ENCODE results near the gene RABGAP1L. TPM values are rescaled to one million over a fixed set of nuclear protein-coding genes. Genes with fewer than 3 reads are reported as not detected.

Gene RABGAP1L
- total and polyA plus RNA-seq, 2 of the 8 experiments (the other 6 are each of a cell fraction or from before 2014, with no cell fraction given): 33.3 to 156 TPM

- no peak overlapping the region for H3K9ac ChIP-seq (replicated peaks in 1 of 4; ENCODE audit: extremely low read depth in 1 of 4, low read depth in 3 of 4, low read length in 3 of 4)
- no peak overlapping the region for H4K91ac ChIP-seq (replicated peaks; ENCODE audit: insufficient read length, low read length)
- no peak overlapping the region for H3K4me2 ChIP-seq (ENCODE audit: insufficient read depth in 1 of 2, low read depth in 2 of 2, low read length in 2 of 2)
- H4K20me1 ChIP-seq (replicated peaks in 1 of 2; ENCODE audit: control insufficient read depth in 1 of 2, insufficient read depth in 2 of 2, low read length in 2 of 2): no peaks in the 10 kb centered on the region
- no peak for TF ChIP-seq TEAD4 (IDR thresholded peaks at IDR 0.05; ENCODE audit: low read depth, low read length)
- no peak overlapping the region for H3K18ac ChIP-seq (ENCODE audit: extremely low read depth, low read length)
- DNase-seq (ENCODE audit: low read depth in 1 of 2, low spot score in 2 of 2) (no peak), FAIRE-seq (no peak)
- H2AK5ac ChIP-seq (ENCODE audit: low read depth, low read length): no peak overlapping the region
- no peak overlapping the region for H3K23ac ChIP-seq (ENCODE audit: insufficient read length)
- no peak overlapping the region for H4K8ac ChIP-seq (ENCODE audit: extremely low read depth, insufficient read depth, low read length)
- H3K27ac ChIP-seq (ENCODE audit: low read depth, low read length): no peak overlapping the region
- no peak overlapping the region for H3K56ac ChIP-seq (replicated peaks; ENCODE audit: insufficient read length, low read depth, low read length)
- no peak overlapping the region for H2BK5ac ChIP-seq (ENCODE audit: low read depth, low read length)
- H3K4ac ChIP-seq (replicated peaks; ENCODE audit: insufficient read length, low read depth, low read length): no peak overlapping the region
- no peaks in the 10 kb centered on the region for H3K27me3 ChIP-seq (replicated peaks in 1 of 4; ENCODE audit: control insufficient read depth in 3 of 4, extremely low read depth in 1 of 4, insufficient read depth in 3 of 4, low read length in 3 of 4)
- 89% methylated on average over 2 of the region's 2 CpGs; no CpG with 5 or more reads in 1 of the 2 experiments for WGBS, 2 experiments (ENCODE audit: extremely low coverage in 1 of 2, insufficient coverage in 1 of 2, insufficient read length in 1 of 2, insufficient replicate concordance in 2 of 2, low coverage in 1 of 2, low lambda C conversion rate in 2 of 2, missing lambda C conversion rate in 1 of 2)
- ChIA-PET POLR2A (ENCODE audit: partially characterized antibody) (no interaction called here), CTCF (ENCODE audit: partially characterized antibody) (interaction anchor here (0.5 to 0.6 kb wide), 2 partner anchors 29 to 227 kb away, joined by 3 to 4 read pairs; no protein-coding TSS in a partner anchor)
- H2BK12ac ChIP-seq (ENCODE audit: low read depth, low read length): no peak overlapping the region
- H3K36me3 ChIP-seq (ENCODE audit: control insufficient read depth in 2 of 4, insufficient read depth in 4 of 4, low read length in 3 of 4): no peaks in the 10 kb centered on the region
- no peak overlapping the region for H3K14ac ChIP-seq (ENCODE audit: insufficient read length)
- H2BK15ac ChIP-seq (ENCODE audit: low read length): no peak overlapping the region
- no peak overlapping the region for H2BK120ac ChIP-seq (replicated peaks; ENCODE audit: low read depth, low read length)
- H3K23me2 ChIP-seq (ENCODE audit: low read depth, low read length): no peaks in the 10 kb centered on the region
- H2AFZ ChIP-seq (ENCODE audit: low read length): no peak overlapping the region
- H3K4me1 ChIP-seq (replicated peaks in 1 of 4; ENCODE audit: control insufficient read depth in 3 of 4, insufficient read depth in 4 of 4, low read length in 3 of 4): no peaks in the 10 kb centered on the region
- H3K4me3 ChIP-seq (ENCODE audit: extremely low read depth in 1 of 4, insufficient read depth in 2 of 4, low read depth in 3 of 4, low read length in 4 of 4): no peak overlapping the region
- H2BK20ac ChIP-seq (ENCODE audit: low read length): no peak overlapping the region
- H3K79me1 ChIP-seq (ENCODE audit: low read depth, low read length): no peaks in the 10 kb centered on the region
- no peak overlapping the region for H4K5ac ChIP-seq (ENCODE audit: insufficient read length, low read depth, low read length)
- H3K79me2 ChIP-seq (ENCODE audit: control insufficient read depth in 1 of 2, insufficient read depth in 2 of 2, low read length in 2 of 2): no peaks in the 10 kb centered on the region
- no peaks in the 10 kb centered on the region for H3K9me3 ChIP-seq (ENCODE audit: insufficient read depth in 2 of 2, low read depth in 1 of 2, low read length in 1 of 2)
Measured at GRCh38 chr1:174215766-174216165, 56.4 kb downstream of the RABGAP1L start.

Measured in H1 (cell line).